Eye (tissue), 1 donor: ENCODE measurements around the gene POLL.

ENCODE experiments used
- DNase-seq: peaks from one replicate; pipeline ENCODE4 v3.0.0-alpha.2; 2015

The POLL gene

DNA sequence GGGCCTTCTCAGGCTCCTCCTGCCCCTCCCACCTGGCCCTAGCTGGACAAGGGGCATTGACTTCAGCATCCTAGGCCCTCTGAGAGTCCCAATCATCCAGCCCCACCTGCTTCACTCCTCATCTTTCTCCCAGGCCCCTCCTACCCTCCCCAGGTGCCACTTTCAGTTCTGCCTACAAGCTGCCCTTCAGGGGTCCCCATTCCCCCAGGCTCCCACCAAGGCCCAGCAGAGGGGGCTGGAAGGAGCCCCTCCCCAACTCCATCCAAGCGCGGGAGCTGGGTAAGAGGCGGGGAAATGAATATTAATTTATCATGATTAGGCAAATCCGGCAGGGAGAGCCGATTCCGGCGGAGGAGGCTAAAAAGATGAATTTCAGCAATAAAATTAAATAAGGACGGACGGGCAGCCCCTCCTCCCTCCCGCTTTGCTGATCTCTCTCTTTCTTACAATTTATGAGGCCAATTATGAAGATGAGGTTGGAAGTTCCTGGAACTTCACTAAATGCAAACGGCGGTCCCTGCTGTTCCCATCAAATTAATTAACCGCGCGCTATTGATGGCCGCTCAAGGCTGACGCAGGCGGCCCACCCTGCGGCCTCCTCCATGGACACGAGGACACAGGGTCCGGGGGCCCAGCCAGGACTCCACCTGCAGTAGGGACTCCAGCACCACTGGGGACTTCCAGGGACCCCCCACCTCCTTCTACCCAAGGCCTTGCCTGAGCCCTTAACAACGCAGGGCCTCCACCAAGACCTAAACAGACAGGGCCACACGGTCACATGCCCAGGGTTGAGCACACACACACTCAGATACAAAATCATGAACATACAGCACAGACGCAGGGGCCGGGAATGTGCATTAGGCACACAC lies 13.9 kb downstream of the POLL start:
- DNase-seq = peak; percentile 84

DNA sequence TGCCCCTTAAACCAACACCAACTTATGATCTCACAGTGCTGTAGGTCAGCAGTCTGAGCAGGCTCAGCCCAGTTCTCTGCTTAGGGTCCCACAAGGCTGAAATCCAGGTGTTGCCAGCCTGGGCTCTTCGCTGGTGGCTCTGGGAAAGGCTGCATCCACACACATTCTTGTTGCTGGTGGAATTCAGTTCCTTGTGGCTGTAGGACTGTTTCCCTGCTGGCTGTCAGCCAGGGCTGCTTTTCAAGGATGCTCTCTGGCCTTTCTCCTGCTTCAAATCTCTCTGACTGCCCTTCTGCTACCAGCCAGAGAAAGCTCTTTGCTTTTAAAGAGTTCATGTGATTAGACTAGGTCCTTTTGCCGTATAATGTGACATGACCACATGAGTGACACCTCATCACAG lies 15.3 kb downstream of the POLL start:
- DNase-seq = no peak

DNA sequence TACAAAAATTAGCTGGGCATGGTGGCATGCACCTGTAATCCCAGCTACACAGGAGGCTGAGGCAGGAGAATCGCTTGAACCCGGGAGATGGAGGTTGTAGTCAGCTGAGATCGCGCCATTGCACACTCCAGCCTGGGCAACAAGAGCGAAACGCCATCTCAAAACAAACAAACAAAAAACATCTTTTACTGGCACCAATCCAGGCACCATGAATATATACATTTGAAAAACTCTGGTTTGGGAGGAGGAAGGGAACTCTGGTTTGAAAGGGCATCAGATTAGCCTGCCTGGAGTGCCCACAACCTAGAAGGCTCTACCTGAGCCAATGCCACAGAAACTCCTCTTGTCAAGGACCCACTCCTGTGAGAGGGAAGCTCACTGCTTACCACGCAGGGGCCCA lies 15.9 kb downstream of the POLL start:
- DNase-seq = no peak

DNA sequence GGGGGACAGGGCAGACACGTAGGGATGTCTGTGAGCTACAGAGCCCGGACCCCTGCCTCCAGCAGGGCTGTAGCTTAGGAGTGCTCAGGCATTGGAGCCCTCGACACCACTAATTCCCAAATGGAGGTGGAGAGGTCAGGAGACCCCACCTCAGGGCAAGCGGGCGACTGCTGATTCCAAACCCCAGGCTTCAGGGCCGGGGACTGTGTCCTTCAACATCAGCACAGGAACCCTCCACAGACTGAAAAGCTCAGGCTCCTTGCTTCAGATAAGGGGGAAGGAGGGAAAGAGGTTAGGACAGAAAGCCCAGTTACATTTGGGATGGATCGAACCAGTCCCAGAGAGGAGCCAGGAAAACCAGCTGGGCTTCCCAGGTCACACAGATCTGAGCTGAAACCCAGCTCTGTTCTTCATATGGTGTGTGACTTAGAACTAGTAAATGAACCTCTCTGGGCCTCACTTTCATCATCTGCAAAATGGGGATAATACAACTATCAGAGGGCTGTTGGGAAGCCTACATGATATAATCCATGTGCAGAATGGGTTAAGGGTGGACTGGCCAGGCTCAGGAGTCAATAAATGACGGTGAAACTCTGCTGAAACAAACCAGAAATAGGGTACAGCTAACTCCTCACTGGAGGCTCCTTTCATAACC lies 16.7 kb downstream of the POLL start:
- DNase-seq = no peak

DNA sequence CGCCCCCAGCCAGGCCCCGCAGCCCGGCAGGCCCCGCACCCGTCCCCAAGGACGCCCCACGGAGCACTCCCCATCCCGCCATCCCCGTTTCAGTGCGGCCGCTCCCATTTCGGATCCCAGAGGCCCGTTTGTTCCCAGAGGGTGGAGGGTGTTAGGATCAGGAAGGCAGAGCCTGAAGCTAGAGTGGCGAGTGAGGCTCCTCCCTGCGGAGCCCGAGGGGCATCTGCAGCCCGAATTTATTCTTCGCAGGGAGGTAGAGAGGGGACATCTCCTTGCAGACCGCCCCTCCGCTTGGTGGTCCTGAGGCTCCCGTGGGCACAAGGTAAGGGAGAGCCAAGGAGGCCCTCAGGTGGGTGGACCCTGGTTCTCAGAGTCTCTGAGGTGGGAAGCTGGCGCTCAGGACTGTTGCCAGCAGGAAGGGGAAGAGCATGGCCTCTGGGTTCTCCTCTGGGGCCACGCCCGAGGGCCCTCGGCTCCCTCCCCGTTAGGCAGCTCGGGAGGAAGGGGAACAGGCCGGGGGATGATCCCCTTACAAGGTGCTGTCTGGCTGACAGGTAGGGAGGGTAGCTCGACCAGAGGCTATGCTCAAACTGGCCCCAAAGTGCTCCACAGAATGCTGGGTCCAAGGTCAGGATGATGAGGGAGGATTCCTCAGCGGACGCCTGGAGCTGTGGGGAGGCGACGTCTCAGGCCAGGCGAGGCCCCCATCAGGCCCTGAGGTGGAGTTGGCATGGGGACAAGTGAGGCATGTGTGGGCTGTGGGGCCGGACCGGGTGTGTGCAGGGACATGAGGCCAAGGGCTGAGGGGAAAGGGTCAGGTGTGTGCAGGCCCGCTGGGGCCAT lies 17.4 kb downstream of the POLL start:
- no peak for DNase-seq

- DNase-seq = peak; percentile 92
These were observed 18.2 kb downstream of the POLL start for GRCh38 chr10:101569622-101570427.

GRCh38 chr10:101569323-101569621 lies 18.8 kb downstream of the POLL start:
- DNase-seq = peak; percentile 44

DNA sequence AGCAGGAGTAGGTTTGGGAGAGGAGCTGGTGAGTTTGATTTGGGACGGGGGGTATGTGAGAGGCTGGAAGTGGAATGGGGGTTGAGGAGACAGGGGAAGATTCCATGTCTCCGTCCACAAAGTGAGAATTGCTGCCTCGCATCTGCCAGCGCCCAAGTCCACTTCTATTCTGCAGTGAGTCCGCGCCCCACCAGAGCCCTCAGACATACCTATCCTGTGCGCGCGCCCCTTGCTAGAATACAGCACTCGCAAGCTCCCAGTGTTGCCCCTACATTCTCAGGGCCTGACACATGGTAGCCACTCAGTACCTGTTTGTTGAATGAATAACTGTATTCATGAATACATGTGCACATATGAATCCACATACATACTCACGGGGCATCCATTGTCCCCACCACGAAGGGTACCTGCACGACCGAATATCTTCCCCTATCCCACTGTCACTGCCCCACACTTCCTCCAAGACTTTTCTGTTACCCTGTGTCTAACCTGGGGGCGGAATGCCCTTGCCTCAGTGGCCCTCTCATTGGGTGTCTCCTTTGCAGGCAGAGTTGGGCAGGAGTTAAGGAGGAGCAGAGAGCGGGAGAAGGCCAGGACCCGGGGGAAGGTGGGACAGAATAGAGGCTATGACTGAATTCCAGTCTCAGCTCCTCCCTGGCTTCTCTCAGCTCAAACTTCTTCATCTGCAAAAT lies 19.9 kb downstream of the POLL start:
- no peak for DNase-seq

DNA sequence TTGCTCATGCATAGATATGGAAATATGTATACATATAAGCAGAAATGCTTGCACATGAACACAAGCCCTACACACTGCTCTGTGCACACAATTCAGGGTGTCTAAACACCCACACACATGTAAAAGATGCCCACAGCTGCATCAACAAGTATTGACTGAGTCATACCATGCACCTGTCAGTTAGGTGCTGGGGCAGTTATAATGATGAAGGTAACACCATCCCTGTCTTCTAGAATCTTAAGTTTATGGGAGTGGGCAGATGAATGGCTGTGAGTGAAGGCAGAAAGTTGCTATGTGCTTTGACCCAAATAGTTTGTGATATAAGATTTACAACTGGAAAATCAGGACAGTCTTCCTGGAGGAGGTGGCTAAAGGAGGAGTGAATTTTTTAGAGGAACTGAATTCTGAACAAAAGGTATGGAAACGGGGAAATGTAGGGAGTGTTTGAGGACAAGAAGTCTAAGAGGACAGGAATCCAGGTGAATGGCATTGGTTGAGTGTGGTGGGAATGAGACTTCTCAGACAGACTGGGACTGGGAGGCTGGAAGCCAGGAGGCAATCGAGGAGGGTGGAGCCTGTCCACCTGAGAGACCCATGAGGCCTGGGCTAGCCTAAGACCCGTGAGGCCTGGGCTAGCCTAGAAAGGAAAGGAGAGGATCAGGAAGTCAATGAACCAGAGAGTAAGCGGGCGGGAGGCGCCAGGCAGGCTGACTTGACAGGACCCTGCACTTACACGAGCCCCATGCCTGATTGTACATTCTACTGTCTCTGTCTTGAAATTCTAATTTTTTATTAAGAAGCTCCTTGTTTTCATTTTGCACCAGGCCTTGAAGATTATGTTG lies 20.7 kb downstream of the POLL start:
- DNase-seq = no peak

GRCh38 chr10:101566333-101567164 lies 21.5 kb downstream of the POLL start:
- peak; percentile 82 for DNase-seq

DNA sequence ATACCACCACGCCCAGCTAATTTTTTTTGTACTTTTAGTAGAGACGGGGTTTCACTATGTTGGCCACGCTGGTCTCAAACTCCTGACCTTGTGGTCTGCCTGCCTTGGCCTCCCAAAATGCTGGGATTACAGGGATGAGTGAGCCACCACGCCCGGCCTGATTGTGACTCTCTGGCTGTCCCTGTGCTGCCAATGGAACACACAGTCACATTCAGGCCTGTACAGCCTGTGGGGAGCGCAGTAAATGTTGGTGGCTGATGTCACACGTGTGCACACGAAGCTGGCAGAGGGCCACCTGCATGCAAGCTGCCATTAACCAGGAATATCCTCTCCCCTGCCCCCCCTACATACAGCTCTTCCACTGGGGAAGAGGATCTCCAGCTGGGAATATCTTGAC lies 22.1 kb downstream of the POLL start:
- DNase-seq = no peak

GRCh38 chr10:101565370-101565900 lies 22.6 kb downstream of the POLL start:
- no peak for DNase-seq

DNA sequence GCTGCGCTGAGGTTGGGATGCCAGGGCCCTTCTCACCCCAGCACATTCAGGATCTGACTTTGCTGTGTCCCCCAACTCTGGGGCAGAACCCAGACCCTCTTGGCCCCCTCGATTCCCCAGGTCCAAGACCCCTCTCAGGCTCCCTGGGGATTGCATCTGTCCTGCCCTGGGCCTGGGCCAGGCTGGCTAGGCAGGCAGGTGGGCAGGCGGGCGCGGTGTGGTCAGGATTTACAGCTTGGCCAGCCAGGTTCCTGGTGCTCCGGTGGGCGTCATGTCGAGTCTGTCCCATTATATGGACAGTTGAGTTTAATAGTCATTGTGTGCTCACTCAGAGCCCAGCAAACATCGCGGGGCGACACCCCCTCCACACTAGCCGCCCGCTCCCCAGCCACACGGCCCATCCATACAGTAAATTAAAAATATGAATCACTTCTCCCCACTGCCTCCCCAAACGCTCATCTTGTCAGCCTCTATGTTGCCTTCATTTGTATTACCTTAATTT lies 23.5 kb downstream of the POLL start:
- DNase-seq = no peak

- DNase-seq = no peak
These were observed 24.5 kb downstream of the POLL start for GRCh38 chr10:101563497-101564040.

DNA sequence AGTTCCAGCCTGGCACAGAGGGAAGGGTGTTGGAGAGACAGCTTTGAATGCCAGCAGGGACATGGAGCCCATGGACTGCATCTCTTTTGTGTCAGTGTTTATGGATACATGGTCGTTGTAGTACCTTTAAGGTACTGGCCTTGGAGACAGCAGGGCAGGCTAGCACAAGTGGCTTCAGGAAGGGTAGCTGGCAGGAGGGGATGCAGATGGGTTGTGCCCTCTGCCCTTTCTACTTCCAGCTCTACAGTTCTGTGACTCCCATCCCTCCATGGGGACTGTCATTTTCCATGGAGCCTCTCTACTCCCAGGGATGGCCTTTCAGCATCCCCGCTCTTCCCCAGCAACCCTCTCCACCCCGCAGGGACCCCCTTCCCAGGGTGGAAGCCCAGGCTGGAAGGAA lies 25.1 kb downstream of the POLL start:
- DNase-seq = no peak

DNA sequence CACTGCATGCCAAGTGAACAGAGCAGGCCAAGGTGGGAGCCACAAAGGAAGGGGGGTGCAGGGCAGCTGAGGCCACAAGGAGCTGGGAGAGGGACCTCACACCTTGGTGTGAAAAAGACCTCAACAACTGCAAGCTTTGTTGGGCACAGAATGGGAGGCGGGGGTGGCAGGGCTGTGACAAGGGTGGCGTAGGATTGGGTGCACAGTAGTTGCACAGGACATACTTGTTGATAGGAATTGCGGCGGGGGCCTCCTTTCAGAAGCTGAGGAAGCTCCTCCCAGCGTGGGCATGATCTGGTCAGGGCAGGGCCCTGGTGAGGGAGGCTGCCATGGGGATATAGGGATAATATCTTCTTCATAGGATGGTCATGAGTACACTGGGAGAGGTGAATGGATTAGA lies 25.8 kb downstream of the POLL start:
- DNase-seq = no peak

- DNase-seq = no peak
These were observed 26.8 kb downstream of the POLL start for GRCh38 chr10:101561068-101561915.

- DNase-seq = no peak
These were observed 27.6 kb downstream of the POLL start for GRCh38 chr10:101560298-101561067.
